GM12873 (cell line): ENCODE data around the gene SLC9A8.

Experiments
- CTCF ChIP-seq: IDR thresholded peaks from 2 replicates; pipeline ENCODE4 v1.5.1; 2012; ENCODE audit warnings: low read depth, mild to moderate bottlenecking, moderate library complexity, low read length, control low read depth; ENCODE audit not compliant: insufficient read depth; ENCODE audit errors: missing control alignments

Gene SLC9A8

GRCh38 chr20:49803418-49803817 is 9.2 kb upstream of the SLC9A8 start:
- no peak for TF ChIP-seq CTCF

- no peak for TF ChIP-seq CTCF
Measured at GRCh38 chr20:49804364-49804763, 8.3 kb upstream of the SLC9A8 start.

GRCh38 chr20:49808753-49809152 is 3.9 kb upstream of the SLC9A8 start:
- no peak for TF ChIP-seq CTCF

GRCh38 chr20:49809803-49810359 is 2.7 kb upstream of the SLC9A8 start:
- no peak for TF ChIP-seq CTCF

- TF ChIP-seq CTCF = no peak
Measured at GRCh38 chr20:49810491-49811190, 2.0 kb upstream of the SLC9A8 start.

GRCh38 chr20:49811825-49812506 is 662 bp upstream of the SLC9A8 start:
- TF ChIP-seq CTCF = no peak

- no peak for TF ChIP-seq CTCF
Measured at GRCh38 chr20:49813305-49813974, 812 bp downstream of the SLC9A8 start.
